ENCODE results near the gene RRAGC. TPM values are rescaled to one million over a fixed set of nuclear protein-coding genes. Genes with fewer than 3 reads are reported as not detected.

Gene RRAGC
- polyA plus RNA-seq, 2 donors: 7.7 to 18.4 TPM

GRCh38 chr1:38834937-38835827 lies 24.4 kb downstream of the RRAGC start:
- WGBS, 2 donors: 24 to 28% methylated on average over 3 of the region's 3 CpGs
- H3K27me3 ChIP-seq (ENCODE audit: control insufficient read depth in 1 of 2, insufficient read depth in 2 of 2, low read length in 2 of 2): no peaks in the 10 kb centered on the region
- no peaks in the 10 kb centered on the region for H3K4me1 ChIP-seq (ENCODE audit: control insufficient read depth in 2 of 2, insufficient read depth in 2 of 2, low read length in 1 of 2)
- H3K4me3 ChIP-seq (ENCODE audit: low read depth in 1 of 2, low read length in 2 of 2): no peak overlapping the region
- no peaks in the 10 kb centered on the region for H3K9me3 ChIP-seq (ENCODE audit: control insufficient read depth in 2 of 2, insufficient read depth in 1 of 2, low read depth in 1 of 2, low read length in 1 of 2)
- H3K27ac ChIP-seq (ENCODE audit: low read depth in 2 of 2, low read length in 1 of 2): no peak overlapping the region
- peaks cover 6 to 11% of the 10 kb centered on the region in 2 donors for H3K36me3 ChIP-seq (ENCODE audit: control insufficient read depth in 2 of 2, insufficient read depth in 2 of 2, low read length in 1 of 2)

DNA sequence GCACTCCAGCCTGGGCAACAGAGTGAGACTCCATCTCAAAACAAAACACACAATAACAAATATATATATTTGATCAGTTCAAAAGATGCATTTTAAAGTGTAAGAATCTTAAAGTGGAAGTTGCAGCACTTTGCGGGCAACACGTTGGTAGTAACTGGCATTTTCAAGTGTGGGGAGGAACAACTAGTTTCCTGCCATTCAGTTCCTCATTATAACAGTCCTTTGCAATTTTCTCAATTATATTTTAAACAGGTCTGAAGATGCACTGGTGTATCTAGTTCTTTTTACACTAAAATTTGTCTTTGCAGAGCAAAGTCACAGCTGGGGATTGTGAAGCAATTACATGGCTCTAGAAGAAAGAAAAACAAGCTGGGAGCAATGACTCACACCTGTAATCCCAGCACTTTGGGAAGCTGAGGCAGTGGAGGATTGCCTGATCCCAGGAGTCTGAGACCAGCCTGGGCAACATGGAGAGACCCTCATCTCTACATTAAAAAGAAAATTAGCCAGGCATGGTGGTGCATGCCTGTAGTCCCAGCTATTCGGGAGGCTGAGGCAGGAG lies 25.3 kb downstream of the RRAGC start:
- Histone ChIP-seq H3K9me3 (ENCODE audit: control insufficient read depth in 2 of 2, insufficient read depth in 1 of 2, low read depth in 1 of 2, low read length in 1 of 2) (no peaks in the 10 kb centered on the region), H3K4me1 (ENCODE audit: control insufficient read depth in 2 of 2, insufficient read depth in 2 of 2, low read length in 1 of 2) (no peaks in the 10 kb centered on the region), H3K27ac (ENCODE audit: low read depth in 2 of 2, low read length in 1 of 2) (no peak overlapping the region), H3K27me3 (ENCODE audit: control insufficient read depth in 1 of 2, insufficient read depth in 2 of 2, low read length in 2 of 2) (no peaks in the 10 kb centered on the region), H3K36me3 (ENCODE audit: control insufficient read depth in 2 of 2, insufficient read depth in 2 of 2, low read length in 1 of 2) (peaks cover 4 to 9% of the 10 kb centered on the region in 2 donors), H3K4me3 (ENCODE audit: low read depth in 1 of 2, low read length in 2 of 2) (no peak overlapping the region)
- WGBS, 2 donors: 84 to 90% methylated on average over 3 of the region's 3 CpGs

DNA sequence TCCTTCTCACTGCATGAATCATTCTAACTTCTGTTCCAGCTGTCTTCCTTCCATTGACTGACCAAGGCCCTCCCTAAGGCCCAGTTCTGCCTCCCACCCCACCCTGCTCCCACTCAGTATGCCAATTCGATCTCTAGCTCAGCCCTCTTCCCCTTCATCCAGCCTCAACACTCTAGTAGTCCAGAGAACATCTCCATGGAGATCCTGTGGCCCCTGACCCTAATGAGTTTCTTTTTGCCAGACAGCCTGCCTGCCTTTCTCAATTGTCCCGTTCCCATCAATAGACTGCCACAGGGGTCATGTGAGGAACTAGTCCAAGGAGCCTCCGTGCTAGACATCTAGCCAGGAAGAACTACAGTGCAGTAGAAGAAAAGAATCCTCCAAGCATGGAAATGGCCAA lies 26.4 kb downstream of the RRAGC start:
- 59 to 69% methylated on average over 3 of the region's 3 CpGs for WGBS, 2 donors
- H3K9me3 ChIP-seq (ENCODE audit: control insufficient read depth in 2 of 2, insufficient read depth in 1 of 2, low read depth in 1 of 2, low read length in 1 of 2): no peaks in the 10 kb centered on the region
- H3K27ac ChIP-seq (ENCODE audit: low read depth in 2 of 2, low read length in 1 of 2): no peak overlapping the region
- H3K36me3 ChIP-seq (ENCODE audit: control insufficient read depth in 2 of 2, insufficient read depth in 2 of 2, low read length in 1 of 2): no peaks in the 10 kb centered on the region
- no peaks in the 10 kb centered on the region for H3K4me1 ChIP-seq (ENCODE audit: control insufficient read depth in 2 of 2, insufficient read depth in 2 of 2, low read length in 1 of 2)
- no peak overlapping the region for H3K4me3 ChIP-seq (ENCODE audit: low read depth in 1 of 2, low read length in 2 of 2)
- H3K27me3 ChIP-seq (ENCODE audit: control insufficient read depth in 1 of 2, insufficient read depth in 2 of 2, low read length in 2 of 2): no peaks in the 10 kb centered on the region

GRCh38 chr1:38832370-38832734 lies 27.2 kb downstream of the RRAGC start:
- Histone ChIP-seq H3K36me3 (ENCODE audit: control insufficient read depth in 2 of 2, insufficient read depth in 2 of 2, low read length in 1 of 2) (no peaks in the 10 kb centered on the region), H3K4me1 (ENCODE audit: control insufficient read depth in 2 of 2, insufficient read depth in 2 of 2, low read length in 1 of 2) (no peaks in the 10 kb centered on the region), H3K27me3 (ENCODE audit: control insufficient read depth in 1 of 2, insufficient read depth in 2 of 2, low read length in 2 of 2) (no peaks in the 10 kb centered on the region), H3K4me3 (ENCODE audit: low read depth in 1 of 2, low read length in 2 of 2) (no peak overlapping the region), H3K9me3 (ENCODE audit: control insufficient read depth in 2 of 2, insufficient read depth in 1 of 2, low read depth in 1 of 2, low read length in 1 of 2) (no peaks in the 10 kb centered on the region), H3K27ac (ENCODE audit: low read depth in 2 of 2, low read length in 1 of 2) (no peak overlapping the region)
- WGBS, 2 donors: 85 to 90% methylated on average over 3 of the region's 3 CpGs

GRCh38 chr1:38831731-38832369 lies 27.7 kb downstream of the RRAGC start:
- H3K36me3 ChIP-seq (ENCODE audit: control insufficient read depth in 2 of 2, insufficient read depth in 2 of 2, low read length in 1 of 2): no peaks in the 10 kb centered on the region
- no peaks in the 10 kb centered on the region for H3K9me3 ChIP-seq (ENCODE audit: control insufficient read depth in 2 of 2, insufficient read depth in 1 of 2, low read depth in 1 of 2, low read length in 1 of 2)
- no peaks in the 10 kb centered on the region for H3K27me3 ChIP-seq (ENCODE audit: control insufficient read depth in 1 of 2, insufficient read depth in 2 of 2, low read length in 2 of 2)
- no peak overlapping the region for H3K4me3 ChIP-seq (ENCODE audit: low read depth in 1 of 2, low read length in 2 of 2)
- H3K4me1 ChIP-seq (ENCODE audit: control insufficient read depth in 2 of 2, insufficient read depth in 2 of 2, low read length in 1 of 2): no peaks in the 10 kb centered on the region
- no peak overlapping the region for H3K27ac ChIP-seq (ENCODE audit: low read depth in 2 of 2, low read length in 1 of 2)
- WGBS, 2 donors: 81 to 84% methylated on average over 6 of the region's 6 CpGs

GRCh38 chr1:38829368-38829767 lies 30.2 kb downstream of the RRAGC start:
- Histone ChIP-seq H3K27ac (ENCODE audit: low read depth in 2 of 2, low read length in 1 of 2) (no peak overlapping the region), H3K4me3 (ENCODE audit: low read depth in 1 of 2, low read length in 2 of 2) (no peak overlapping the region), H3K9me3 (ENCODE audit: control insufficient read depth in 2 of 2, insufficient read depth in 1 of 2, low read depth in 1 of 2, low read length in 1 of 2) (no peaks in the 10 kb centered on the region), H3K27me3 (ENCODE audit: control insufficient read depth in 1 of 2, insufficient read depth in 2 of 2, low read length in 2 of 2) (no peaks in the 10 kb centered on the region), H3K4me1 (ENCODE audit: control insufficient read depth in 2 of 2, insufficient read depth in 2 of 2, low read length in 1 of 2) (no peaks in the 10 kb centered on the region), H3K36me3 (ENCODE audit: control insufficient read depth in 2 of 2, insufficient read depth in 2 of 2, low read length in 1 of 2) (no peaks in the 10 kb centered on the region)
- 38 to 45% methylated on average over 1 of the region's 1 CpG for WGBS, 2 donors

GRCh38 chr1:38827318-38827717 lies 32.3 kb downstream of the RRAGC start:
- Histone ChIP-seq H3K27me3 (ENCODE audit: control insufficient read depth in 1 of 2, insufficient read depth in 2 of 2, low read length in 2 of 2) (no peaks in the 10 kb centered on the region), H3K4me3 (ENCODE audit: low read depth in 1 of 2, low read length in 2 of 2) (no peak overlapping the region), H3K9me3 (ENCODE audit: control insufficient read depth in 2 of 2, insufficient read depth in 1 of 2, low read depth in 1 of 2, low read length in 1 of 2) (no peaks in the 10 kb centered on the region), H3K27ac (ENCODE audit: low read depth in 2 of 2, low read length in 1 of 2) (no peak overlapping the region), H3K36me3 (ENCODE audit: control insufficient read depth in 2 of 2, insufficient read depth in 2 of 2, low read length in 1 of 2) (no peaks in the 10 kb centered on the region), H3K4me1 (ENCODE audit: control insufficient read depth in 2 of 2, insufficient read depth in 2 of 2, low read length in 1 of 2) (no peaks in the 10 kb centered on the region)
- 71 to 78% methylated on average over 2 of the region's 2 CpGs for WGBS, 2 donors

GRCh38 chr1:38826886-38827285 lies 32.7 kb downstream of the RRAGC start:
- no peak overlapping the region for H3K27ac ChIP-seq (ENCODE audit: low read depth in 2 of 2, low read length in 1 of 2)
- no peaks in the 10 kb centered on the region for H3K27me3 ChIP-seq (ENCODE audit: control insufficient read depth in 1 of 2, insufficient read depth in 2 of 2, low read length in 2 of 2)
- H3K4me3 ChIP-seq (ENCODE audit: low read depth in 1 of 2, low read length in 2 of 2): no peak overlapping the region
- H3K36me3 ChIP-seq (ENCODE audit: control insufficient read depth in 2 of 2, insufficient read depth in 2 of 2, low read length in 1 of 2): no peaks in the 10 kb centered on the region
- no peaks in the 10 kb centered on the region for H3K9me3 ChIP-seq (ENCODE audit: control insufficient read depth in 2 of 2, insufficient read depth in 1 of 2, low read depth in 1 of 2, low read length in 1 of 2)
- no peaks in the 10 kb centered on the region for H3K4me1 ChIP-seq (ENCODE audit: control insufficient read depth in 2 of 2, insufficient read depth in 2 of 2, low read length in 1 of 2)

DNA sequence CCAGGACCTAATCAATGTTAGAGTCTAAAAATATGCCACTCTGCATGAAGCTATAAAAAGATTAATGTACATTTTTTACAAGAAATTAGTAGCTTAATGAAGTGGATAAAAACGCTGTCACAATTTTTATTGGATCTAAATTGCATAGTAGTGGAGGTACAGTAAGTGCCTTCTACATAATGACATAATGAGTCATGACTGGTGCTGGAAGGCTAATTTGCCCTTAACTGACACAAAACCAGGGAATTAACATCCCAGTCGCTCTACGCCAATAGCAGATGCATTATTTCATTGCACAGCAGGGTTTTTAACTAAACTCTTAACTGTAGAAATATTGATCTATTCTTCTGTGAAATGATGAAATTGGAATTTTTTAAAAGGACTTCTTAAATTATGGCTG lies 33.3 kb downstream of the RRAGC start:
- no peak overlapping the region for H3K27ac ChIP-seq (ENCODE audit: low read depth in 2 of 2, low read length in 1 of 2)
- no peaks in the 10 kb centered on the region for H3K4me1 ChIP-seq (ENCODE audit: control insufficient read depth in 2 of 2, insufficient read depth in 2 of 2, low read length in 1 of 2)
- H3K36me3 ChIP-seq (ENCODE audit: control insufficient read depth in 2 of 2, insufficient read depth in 2 of 2, low read length in 1 of 2): no peaks in the 10 kb centered on the region
- 37 to 60% methylated on average over 3 of the region's 3 CpGs for WGBS, 2 donors
- H3K9me3 ChIP-seq (ENCODE audit: control insufficient read depth in 2 of 2, insufficient read depth in 1 of 2, low read depth in 1 of 2, low read length in 1 of 2): no peaks in the 10 kb centered on the region
- H3K4me3 ChIP-seq (ENCODE audit: low read depth in 1 of 2, low read length in 2 of 2): no peak overlapping the region
- no peaks in the 10 kb centered on the region for H3K27me3 ChIP-seq (ENCODE audit: control insufficient read depth in 1 of 2, insufficient read depth in 2 of 2, low read length in 2 of 2)

Data from esophagus (tissue), 2 donors.